ENCODE measurements around the gene TRIM41.
"Not testable (repeated sequence)": the region's sequence is repeated elsewhere in the genome, so short reads cannot be mapped to it uniquely, and the experiment has no call there.

The TRIM41 gene

DNA sequence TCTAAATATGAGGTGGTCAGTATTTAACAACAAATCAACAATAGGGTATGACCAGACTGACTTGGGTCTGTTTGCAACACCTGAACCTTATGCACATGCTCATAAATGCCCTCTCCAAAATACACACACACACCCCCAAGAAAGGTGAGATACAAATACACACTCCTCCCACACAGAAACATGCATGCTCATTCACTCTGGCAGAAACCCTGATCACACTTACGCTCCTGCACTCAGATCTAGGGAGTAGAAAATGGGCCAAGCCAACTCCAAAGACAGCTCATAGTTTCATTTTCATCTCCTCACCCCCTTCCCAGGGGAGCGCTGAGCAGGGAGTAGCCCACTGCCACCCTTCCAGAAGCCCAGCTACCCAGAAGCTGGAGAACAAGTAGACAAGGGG is 29.4 kb upstream of the TRIM41 start:
- FAIRE-seq: no peak

- no peak for FAIRE-seq
These were observed 28.4 kb upstream of the TRIM41 start for GRCh38 chr5:181194489-181195248.

DNA sequence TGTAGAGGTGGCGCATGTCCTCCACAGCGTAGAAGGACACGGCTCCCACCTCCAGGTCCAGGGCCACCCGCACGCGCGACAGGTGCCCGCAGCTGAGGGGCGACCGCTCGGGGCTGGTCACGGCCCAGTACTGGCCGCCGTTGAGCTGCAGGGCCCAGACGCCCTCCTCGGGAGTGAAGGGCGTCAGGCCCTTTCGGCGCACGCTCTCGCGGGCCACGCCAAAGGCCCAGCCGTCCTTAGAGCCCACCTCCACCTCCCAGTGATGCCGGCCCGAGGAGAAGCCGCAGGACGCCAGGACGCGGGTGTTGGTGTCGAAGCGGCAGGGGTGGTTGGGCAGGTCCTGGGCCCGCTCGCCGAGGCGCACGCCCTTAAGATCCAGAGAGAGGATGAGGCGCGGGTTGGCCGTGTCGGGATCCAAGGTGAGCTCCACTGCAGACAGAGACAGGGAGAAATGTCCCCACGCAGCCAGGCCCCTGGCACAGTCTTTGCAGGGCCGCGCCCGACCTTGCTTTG is 27.8 kb upstream of the TRIM41 start:
- no peak for FAIRE-seq

GRCh38 chr5:181197326-181197951 is 25.6 kb upstream of the TRIM41 start:
- FAIRE-seq: no peak

DNA sequence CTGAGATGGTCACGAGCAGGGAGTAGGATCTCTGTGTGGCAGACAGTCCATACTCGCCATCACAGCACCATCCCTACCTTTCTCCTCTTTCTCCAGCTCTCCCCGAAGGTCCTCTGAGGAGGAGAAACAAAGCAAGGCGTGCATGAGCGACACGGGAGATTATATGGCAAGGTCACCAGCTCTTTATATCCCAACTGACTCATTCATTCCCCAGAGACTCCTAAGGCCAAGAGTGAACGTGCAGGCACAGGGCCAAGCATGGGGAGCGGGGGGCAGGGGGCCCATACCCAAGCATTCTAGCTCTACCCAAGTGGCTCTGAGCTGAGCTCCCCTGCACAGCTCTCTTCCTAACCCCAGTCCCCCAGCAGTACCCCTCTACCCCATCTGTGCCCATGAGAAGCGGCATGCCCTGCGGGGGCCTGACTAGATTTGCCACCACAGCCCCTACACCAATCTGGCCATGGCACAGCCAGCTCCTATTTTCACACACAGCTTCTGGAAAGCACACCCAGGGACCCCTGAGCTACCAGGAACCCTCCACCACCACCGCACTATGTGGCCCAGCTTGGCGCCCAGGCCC is 24.9 kb upstream of the TRIM41 start:
- FAIRE-seq: no peak

GRCh38 chr5:181198905-181199519 is 24.1 kb upstream of the TRIM41 start:
- FAIRE-seq: no peak

DNA sequence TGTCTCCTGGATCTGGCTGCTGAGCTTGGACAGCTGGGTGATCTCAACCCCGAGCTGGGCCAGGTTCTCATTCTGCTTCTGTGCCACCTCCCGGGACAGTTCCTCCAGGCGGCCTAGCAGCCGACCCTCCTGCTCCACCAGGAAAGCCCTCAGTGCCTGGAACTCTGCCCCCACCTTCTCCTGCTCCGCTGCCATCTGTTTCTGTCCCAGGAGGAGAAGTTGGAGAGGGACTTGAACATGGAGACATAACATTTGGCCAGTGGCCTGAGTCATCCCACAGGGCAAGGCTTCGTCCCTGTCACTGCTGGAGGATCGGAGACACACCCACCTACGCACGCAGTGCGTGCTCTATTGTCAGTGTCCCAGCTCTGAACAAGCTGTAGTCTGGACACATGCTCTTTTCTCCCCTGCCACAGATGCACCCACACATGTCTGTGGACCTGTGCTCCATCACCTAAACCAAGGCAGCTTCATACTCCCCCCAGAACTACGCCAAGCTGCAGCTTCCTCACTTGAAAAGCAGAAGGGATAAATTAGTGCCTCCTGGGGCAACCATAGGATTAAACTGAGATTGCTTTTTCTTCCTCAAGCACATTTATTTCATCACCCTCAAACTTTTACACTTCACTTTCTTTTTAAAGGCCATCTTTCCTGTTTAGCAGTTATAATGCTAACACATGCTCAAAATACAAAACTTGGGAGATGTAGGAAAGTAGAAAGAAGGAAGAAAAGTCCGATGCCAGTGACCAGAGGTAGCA is 23.0 kb upstream of the TRIM41 start:
- no peak for FAIRE-seq

DNA sequence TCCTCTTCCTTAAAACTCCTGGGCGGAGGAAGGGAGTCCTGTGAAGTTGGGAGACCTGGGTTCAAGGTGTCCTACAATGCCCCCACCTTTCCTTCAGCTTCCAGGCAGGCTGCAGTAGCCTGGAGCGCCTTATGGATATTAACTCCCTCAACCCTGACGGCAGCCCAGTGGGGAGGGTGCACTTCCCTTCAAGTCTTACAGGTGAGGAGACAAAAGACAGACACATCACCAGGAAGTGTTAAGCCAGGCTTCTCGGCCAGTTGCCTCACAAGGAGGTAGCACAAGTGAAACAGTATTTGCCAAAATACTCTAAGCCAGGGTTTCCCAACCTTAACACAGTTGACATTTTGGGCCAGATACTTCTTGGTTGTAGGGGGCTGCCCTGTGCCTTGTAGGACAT is 22.3 kb upstream of the TRIM41 start:
- no peak for FAIRE-seq

DNA sequence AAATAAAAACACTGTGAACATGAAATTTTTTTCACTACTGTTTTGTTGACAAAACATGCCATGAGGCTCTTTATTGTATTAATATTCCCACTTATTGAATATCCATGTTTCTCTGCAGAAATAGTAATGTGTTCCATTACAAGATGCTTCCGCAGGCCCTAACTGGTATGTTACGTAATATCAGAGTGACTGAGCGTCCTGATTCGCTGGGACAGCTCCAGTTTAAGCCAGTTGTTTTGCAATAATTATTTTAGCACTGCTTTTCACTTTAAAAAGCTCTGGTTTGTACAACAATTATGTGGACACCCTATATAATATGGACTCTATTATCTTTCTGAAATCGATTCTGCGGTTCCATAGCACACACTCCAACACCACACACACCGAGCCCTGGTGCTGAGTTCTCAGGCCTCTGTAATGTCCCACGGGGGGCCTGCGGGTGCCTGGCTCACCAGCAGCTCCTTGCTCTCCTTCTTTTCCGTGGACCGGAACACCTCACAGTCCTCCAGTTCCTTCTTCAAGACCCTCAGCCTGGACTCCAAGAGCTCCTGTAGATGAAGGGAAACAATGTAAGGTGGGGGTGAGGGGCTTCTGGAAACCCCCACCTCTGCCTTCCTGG is 19.9 kb upstream of the TRIM41 start:
- no peak for FAIRE-seq

GRCh38 chr5:181203777-181204112 is 19.3 kb upstream of the TRIM41 start:
- FAIRE-seq: no peak

DNA sequence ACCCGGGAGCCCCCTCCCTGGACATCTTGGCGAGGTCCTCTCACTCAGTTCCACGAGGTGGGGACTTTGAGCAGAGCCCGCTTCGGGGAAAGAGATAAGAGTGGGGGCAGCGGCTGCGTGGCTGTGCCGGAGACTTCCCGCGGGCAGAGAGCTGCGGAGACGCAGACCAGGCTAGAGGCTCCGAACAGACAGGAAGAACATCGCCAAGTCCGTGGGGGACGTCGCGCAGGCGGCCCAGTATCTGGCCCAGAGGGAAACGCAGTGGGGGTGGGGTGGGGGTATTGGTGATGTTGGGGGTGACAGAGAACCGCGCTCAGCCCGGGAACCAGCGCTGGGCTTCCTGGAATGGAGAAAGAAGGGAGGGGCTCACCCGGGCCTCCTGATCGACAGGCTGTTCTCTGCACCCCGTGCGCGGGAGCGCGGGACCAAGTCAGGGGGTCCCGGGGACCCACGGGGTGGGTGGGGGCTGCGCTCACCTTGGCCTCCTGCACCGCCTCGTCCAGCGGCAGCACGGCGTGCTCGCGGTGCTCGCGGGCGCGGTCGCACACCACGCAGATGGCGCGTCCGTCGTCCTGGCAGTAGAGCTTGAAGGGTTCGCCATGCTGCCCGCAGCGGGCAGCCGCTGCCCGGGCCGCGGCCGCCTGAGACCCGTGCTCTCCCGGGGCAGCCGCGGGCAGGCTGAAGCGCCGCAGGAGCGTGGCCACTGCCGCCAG is 18.8 kb upstream of the TRIM41 start:
- no peak for FAIRE-seq

DNA sequence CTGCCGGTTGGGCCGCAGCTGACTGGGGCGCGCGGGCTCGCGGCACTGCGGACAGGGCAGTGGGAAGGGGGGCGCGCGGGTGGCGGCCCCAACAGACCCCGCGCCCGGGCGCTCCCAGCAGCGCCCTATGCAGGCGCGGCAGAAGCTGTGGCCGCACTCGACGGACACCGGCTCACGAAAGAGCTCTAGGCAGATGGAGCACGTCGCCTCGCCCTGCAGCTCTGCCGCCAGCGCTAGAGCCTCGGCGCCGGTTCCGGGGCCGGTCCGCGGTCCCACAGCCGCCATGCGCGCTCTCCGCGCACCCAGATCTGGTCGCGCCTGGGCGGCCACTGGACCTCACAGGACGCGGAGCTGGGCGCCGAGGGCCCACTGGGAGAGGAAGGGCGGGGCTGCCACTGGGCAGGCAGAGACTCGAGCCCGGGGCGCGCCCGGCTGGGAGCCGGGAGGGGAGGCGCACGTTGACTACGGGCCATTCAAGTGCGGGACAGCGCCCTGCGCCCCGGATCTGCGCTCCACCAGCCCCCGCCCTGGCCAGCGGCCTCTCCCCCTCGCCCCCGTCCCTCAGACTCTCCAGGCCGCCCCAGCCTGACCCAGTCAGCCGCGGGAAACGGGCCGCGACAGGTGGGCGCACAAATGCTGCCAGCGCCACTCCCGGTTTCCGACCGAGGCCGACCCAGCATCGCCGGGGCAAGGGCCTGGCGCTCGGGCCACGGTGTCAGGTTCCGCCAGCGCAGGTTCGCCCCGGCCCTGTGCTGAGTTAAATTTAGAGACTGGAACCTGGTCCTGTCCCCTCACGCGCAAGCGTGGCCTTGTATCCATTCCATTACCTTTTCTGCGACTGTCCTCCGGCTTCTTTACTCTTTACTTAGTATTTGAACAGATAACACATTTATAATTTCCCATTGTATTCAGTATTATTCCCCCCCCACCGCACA is 18.0 kb upstream of the TRIM41 start, which contains the start of gene TRIM7:
Gene TRIM7, minus strand, starts transcription at position 371 of the 935 bp plus-strand sequence. Its CDS starts 86 bp downstream, at position 285.
- no peak for FAIRE-seq

DNA sequence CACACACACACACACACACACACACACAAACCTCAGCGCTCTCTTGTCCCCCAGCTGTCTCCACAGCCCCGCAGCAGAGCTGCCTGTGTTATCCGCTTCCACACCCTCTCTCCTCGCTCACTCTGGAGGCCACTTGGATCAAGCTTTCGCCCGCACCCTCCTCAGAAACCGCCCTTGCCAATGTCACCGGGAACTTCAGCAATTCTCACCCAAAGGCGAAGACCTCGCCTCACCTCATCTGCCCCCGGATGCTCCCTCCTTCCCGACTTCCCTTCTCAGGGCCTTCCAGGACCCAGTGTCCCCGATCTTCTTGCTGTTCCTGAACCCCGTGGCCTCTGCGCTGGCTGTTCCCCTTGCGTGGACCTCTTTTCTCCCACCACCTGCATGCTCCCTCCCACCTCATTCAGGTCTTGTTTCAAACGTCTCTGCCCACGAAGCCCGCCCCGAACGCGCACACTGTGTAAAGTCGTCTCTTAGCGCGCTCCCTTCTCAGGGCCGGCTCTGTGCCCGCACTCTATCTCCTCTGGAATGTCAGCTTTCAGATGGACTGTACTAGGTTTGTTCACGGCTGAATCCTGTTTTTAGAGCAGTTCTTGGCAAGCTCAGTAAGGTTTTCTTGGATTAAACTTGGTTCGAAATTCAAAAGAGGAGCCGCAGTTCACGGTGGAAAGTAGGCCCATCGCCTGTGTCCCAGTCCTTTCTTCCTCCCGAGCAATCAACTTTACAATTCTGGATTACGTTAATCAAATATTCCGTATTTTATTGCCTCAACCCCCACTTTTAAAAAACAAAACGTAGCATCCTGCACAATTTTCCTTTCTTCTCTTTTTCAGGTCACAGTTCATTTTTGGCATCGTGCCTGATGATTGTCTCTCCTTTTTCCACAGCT is 17.1 kb upstream of the TRIM41 start:
- FAIRE-seq: no peak

DNA sequence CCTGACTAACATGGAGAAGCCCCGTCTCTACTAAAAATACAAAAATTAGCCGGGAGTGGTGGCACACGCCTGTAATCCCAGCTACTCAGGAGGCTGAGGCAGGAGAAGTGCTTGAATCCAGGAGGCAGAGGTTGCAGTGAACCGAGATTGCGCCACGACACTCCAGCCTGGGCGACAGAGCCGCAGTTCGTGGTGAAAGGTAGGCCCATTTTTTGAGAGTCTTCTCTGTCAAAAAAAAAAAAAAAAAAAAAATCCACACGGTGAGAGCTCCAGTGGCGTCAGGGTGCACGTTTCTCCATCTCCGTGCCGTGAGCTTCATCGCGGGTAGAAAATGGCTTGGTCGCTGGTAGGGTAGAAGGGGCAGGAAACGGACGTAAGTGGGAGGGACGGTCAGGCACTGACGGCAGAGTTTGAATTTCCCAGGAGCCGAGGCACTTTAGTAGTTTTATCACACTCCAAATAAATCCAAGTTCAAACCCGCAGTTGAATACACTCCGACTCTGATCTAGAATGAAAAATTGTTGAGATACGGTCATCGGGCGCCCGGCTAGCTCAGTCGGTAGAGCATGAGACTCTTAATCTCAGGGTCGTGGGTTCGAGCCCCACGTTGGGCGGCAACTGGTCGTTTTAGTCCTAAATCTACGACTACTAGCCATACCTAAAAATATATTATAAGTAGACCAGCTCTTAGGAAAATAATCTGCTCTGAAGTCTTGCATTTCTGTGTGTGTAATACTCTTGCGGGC is 15.7 kb upstream of the TRIM41 start:
- FAIRE-seq: no peak

DNA sequence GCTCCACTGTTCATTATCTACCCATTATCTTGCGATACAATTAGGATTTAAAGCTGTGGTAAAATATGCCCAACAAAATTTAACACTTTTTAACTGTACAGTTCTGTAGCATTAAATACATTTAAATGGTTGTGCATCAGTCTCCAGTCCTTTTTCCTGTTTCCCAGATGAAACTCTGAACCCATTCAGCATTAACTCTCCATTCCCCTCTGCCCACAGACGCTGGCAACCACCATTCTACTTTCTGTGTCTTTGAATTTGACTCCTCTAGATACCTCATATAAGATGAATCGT is 15.2 kb upstream of the TRIM41 start:
- no peak for FAIRE-seq

GRCh38 chr5:181209006-181209405 is 14.1 kb upstream of the TRIM41 start:
- FAIRE-seq: not testable (repeated sequence)

DNA sequence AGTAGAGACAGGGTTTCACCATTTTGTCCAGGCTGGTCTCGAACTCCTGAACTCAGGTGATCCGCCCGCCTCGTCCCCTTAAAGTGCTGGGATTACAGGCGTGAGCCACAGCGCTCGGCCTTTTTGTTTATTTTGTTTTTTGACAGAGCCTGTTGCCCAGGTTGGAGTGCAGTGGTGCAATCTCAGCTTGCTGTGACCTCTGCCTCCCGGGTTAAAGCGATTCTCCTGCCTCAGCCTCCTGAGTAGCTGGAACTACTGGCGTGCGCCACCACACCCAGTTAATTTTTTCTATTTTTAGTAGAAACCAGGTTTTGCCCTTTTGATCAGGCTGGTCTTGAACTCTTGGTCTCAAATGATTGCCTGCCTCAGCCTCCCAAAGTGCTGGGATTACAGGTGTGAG is 12.9 kb upstream of the TRIM41 start:
- not testable (repeated sequence) for FAIRE-seq

- FAIRE-seq: not testable (repeated sequence)
These were observed 12.4 kb upstream of the TRIM41 start for GRCh38 chr5:181210698-181211097.

DNA sequence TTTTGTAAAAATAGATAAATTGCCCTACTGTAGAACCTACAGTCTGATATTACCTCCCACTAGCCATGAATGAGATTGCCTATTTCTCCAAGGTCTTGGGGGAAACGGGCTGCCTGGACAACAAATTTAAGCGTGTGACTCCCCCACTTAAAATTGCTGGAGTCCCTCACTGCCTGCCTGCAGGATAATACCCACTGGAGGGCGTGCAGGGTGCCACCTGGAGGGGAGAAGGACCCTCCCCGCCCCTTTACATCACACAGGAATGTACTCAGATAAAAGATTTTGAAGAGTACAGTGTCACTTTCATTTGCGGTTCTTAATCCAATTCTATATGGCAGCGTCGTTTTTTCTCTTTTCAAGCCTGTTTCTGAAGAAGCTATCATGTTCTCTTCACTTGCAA is 11.9 kb upstream of the TRIM41 start:
- no peak for FAIRE-seq
